Peyer's patch (tissue), 4 donors: ENCODE data around the gene PRDX3. TPM values are rescaled to one million over a fixed set of nuclear protein-coding genes. Genes with fewer than 3 reads are reported as not detected.
"Not testable (repeated sequence)": the region's sequence is repeated elsewhere in the genome, so short reads cannot be mapped to it uniquely, and the experiment has no call there.

Source experiments
- DNase-seq, 3 donors: peaks; one replicate each; pipeline ENCODE4 v3.0.0-alpha.2; 2017 to 2019
- H3K27ac ChIP-seq, 4 donors: fragments of 200-600 bp; sonication (generic); one replicate each; pipeline ENCODE4 v1.5.1; 2016 to 2019
- H3K27me3 ChIP-seq, 2 donors: fragments of 200-600 bp; sonication (generic); one replicate each; pipeline ENCODE4 v1.5.1; 2019
- H3K36me3 ChIP-seq, 3 donors: fragments of 200-600 bp; sonication (generic); one replicate each; pipeline ENCODE4 v1.5.1; 2016 to 2019
- H3K4me1 ChIP-seq, 4 donors: fragments of 200-600 bp; sonication (generic); one replicate each; pipeline ENCODE4 v1.5.1; 2016 to 2019
- H3K4me3 ChIP-seq, 4 donors: fragments of 200-600 bp; sonication (generic); 1 replicate in 3 of 4; 2 replicates in 1 of 4; pipeline ENCODE4 v1.5.1; 2016 to 2019; ENCODE audit warnings: mild to moderate bottlenecking in 1 of 4
- H3K9me3 ChIP-seq, 4 donors: fragments of 200-600 bp; sonication (generic); one replicate each; pipeline ENCODE4 v1.5.1; 2016 to 2019; ENCODE audit warnings: mild to moderate bottlenecking in 1 of 4
- POLR2A ChIP-seq, 2 donors: fragments of 450-650 bp; IDR thresholded peaks; one replicate each; pipeline ENCODE4 v1.5.1; 2017; ENCODE audit warnings: antibody characterized with exemption in 2 of 2, mild to moderate bottlenecking in 2 of 2, moderate library complexity in 2 of 2
- total RNA-seq, 4 donors: library from RNA; depleted of rRNA; stranded (reverse); fragments of >200 nt; gene quantifications; one replicate each; pipeline ENCODE4 v1.1.0, GENCODE V29; 2016
- TF ChIP-seq, protein P1 (sequence below), 6 experiments: fragments of 450-650 bp in 4 of 6; fragments of 200-600 bp in 2 of 6; sonication (generic) in 1 of 6; IDR thresholded peaks; one replicate each; pipeline ENCODE4 v1.5.1; 2017 to 2019; ENCODE audit warnings: antibody characterized with exemption in 6 of 6, mild to moderate bottlenecking in 3 of 6, moderate library complexity in 1 of 6

PRDX3 gene
- total RNA-seq, 4 donors from 2014 or later, result 76.2 to 138 (median 107) TPM

DNA sequence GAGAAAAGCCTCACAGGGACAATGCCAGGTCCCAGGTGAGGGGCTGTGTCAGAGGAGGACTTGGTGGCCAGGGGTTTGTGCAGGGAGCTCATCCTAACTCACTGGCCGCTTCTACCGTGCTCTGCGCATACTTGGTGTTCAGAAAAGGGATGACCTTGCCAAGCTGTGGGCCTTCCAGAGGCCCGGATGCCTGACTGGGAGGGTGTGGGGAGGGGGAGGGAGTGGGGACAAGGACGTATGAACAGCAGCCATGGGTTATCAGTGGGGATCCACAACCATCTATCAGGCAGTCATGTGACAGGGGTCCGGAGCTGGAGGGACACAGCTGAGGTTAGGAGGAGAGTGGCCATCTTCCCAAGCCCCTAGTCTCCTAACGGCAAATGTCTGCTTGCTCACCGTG is 19.3 kb downstream of the PRDX3 start:
- peaks cover 0 to 57% (median 0%) of the 10 kb centered on the region in 3 donors for H3K36me3 ChIP-seq

DNA sequence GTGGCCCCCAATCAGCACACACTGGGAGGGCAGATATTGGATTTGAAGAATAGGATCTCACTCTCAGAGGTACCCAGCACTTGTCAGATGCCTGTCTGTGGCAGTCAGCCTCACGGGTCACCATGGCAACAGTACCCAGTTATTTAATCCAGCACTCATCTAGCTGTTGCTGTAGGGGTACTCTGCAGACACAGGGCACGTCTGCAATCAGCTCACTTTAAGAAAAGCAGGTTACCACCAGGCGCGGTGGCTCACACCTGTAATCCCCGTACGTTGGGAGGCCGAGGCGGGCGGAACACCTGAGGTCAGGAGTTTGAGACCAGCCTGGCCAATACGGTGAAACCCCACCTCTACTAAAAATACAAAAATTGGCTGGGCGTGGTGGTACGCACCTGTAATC is 25.0 kb downstream of the PRDX3 start:
- Histone ChIP-seq H3K27me3 (no peaks in the 10 kb centered on the region), H3K4me1 (no peaks in the 10 kb centered on the region), H3K4me3 (no peak overlapping the region), H3K9me3 (no peaks in the 10 kb centered on the region), H3K27ac (no peak overlapping the region), H3K36me3 (peaks cover 0 to 91% (median 0%) of the 10 kb centered on the region in 3 donors)
- TF ChIP-seq, protein P1, sequence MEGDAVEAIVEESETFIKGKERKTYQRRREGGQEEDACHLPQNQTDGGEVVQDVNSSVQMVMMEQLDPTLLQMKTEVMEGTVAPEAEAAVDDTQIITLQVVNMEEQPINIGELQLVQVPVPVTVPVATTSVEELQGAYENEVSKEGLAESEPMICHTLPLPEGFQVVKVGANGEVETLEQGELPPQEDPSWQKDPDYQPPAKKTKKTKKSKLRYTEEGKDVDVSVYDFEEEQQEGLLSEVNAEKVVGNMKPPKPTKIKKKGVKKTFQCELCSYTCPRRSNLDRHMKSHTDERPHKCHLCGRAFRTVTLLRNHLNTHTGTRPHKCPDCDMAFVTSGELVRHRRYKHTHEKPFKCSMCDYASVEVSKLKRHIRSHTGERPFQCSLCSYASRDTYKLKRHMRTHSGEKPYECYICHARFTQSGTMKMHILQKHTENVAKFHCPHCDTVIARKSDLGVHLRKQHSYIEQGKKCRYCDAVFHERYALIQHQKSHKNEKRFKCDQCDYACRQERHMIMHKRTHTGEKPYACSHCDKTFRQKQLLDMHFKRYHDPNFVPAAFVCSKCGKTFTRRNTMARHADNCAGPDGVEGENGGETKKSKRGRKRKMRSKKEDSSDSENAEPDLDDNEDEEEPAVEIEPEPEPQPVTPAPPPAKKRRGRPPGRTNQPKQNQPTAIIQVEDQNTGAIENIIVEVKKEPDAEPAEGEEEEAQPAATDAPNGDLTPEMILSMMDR (IDR thresholded peaks at IDR 0.05), result no peak
- TF ChIP-seq POLR2A (IDR thresholded peaks at IDR 0.05), result no peak
- DNase-seq, result no peak

More for the DNA sequence above, 19.3 kb downstream of the PRDX3 start:
- no peak overlapping the region for H3K27ac ChIP-seq
- H3K4me3 ChIP-seq, result no peak overlapping the region
- H3K4me1 ChIP-seq, result no peaks in the 10 kb centered on the region
- no peaks in the 10 kb centered on the region for H3K9me3 ChIP-seq
- DNase-seq, result no peak
- no peaks in the 10 kb centered on the region for H3K27me3 ChIP-seq
- TF ChIP-seq POLR2A (IDR thresholded peaks at IDR 0.05), result no peak
- TF ChIP-seq, protein P1 (IDR thresholded peaks at IDR 0.05), result no peak

DNA sequence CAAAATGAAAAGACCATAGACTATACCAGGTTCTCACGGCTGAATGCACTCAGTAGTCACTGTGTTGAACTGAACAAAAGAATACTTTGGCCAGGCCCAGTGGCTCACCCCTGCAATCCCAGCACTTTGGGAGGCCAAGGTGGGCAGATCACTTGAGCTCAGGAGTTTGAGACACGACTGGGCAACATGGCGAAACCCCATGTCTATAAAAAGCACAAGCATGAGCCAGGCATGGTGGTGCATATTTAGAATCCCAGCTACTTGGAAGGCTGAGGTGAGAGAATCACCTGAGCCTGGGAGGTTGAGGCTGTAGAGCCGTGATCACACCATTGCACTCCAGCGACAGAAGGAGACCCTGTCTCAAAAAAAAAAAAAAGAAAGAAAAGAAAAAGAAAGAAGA is 25.6 kb downstream of the PRDX3 start:
- DNase-seq, result no peak
- Histone ChIP-seq H3K9me3 (no peaks in the 10 kb centered on the region), H3K36me3 (peaks cover 0 to 86% (median 0%) of the 10 kb centered on the region in 3 donors), H3K27ac (no peak overlapping the region), H3K4me1 (no peaks in the 10 kb centered on the region), H3K27me3 (no peaks in the 10 kb centered on the region), H3K4me3 (no peak overlapping the region)
- no peak for TF ChIP-seq POLR2A (IDR thresholded peaks at IDR 0.05)
- TF ChIP-seq, protein P1 (IDR thresholded peaks at IDR 0.05), result no peak

DNA sequence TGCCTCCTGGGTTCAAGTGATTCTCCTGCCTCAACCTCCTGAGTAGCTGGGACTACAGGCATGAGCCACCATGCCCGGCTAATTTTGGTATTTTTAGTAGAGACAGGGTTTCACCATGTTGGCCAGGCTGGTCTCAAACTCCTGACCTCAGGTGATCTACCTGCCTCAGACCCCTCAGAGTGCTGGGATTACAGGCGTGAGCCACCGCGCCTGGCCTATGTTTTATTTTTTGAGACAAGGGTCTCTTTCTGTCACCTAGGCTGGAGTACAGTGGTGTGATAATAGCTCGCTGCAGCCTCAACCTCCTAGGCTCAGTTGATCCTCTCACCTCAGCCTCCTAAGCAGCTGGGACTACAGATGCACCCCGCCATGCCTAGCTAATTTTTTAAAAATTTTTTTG is 27.0 kb downstream of the PRDX3 start:
- not testable (repeated sequence) for H3K27ac ChIP-seq, H3K4me3 ChIP-seq, DNase-seq, H3K9me3 ChIP-seq, H3K4me1 ChIP-seq, H3K27me3 ChIP-seq
- H3K36me3 ChIP-seq, result peaks cover 0 to 84% (median 0%) of the 10 kb centered on the region in 3 donors

DNA sequence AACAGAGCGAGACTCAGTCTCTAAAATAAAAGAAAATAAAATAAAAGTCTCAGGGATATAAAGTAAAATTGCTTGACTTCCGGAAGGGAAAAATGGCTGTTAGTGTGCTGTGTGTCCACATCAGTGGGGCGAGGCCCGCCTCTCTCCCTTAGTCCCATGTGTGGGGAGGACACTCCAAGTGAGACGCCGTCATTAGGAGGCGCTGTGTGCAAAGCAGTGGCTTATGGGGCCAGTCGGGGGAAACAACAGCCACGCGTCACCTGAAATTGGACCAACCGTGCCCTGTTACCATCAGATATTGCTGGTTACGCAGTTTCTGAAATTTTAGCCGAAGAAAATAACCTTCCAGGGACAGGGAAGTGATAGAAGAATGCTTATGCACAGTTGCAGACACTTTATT is 28.9 kb downstream of the PRDX3 start:
- no peaks in the 10 kb centered on the region for H3K9me3 ChIP-seq
- H3K27ac ChIP-seq, result no peak overlapping the region
- peaks cover 0 to 74% (median 0%) of the 10 kb centered on the region in 3 donors for H3K36me3 ChIP-seq
- no peaks in the 10 kb centered on the region for H3K4me1 ChIP-seq
- TF ChIP-seq, protein P1 (IDR thresholded peaks at IDR 0.05), result no peak
- TF ChIP-seq POLR2A (IDR thresholded peaks at IDR 0.05), result no peak
- H3K4me3 ChIP-seq, result no peak overlapping the region
- no peaks in the 10 kb centered on the region for H3K27me3 ChIP-seq
- DNase-seq, result no peak

DNA sequence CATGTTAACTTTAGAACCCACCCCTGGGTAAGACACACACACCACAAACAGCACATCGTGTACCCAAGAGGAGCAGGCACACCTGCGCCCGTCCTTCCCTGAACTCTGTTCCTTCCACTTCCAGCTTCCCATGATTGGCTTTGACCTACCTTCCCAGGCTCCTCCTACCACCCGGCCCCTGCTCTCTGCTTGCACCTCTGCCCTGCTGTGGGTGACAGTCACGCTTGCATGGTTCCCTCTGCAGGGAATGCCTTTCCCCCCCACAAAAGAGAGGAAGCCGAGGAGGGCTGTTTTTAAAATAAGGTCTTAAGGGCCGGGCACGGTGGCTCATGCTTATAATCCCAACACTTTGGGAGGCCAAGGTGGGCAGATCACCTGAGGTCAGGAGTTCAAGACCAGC is 29.5 kb downstream of the PRDX3 start:
- no peak for DNase-seq
- Histone ChIP-seq H3K27me3 (no peaks in the 10 kb centered on the region), H3K36me3 (peaks cover 0 to 68% (median 0%) of the 10 kb centered on the region in 3 donors), H3K4me3 (no peak overlapping the region), H3K27ac (no peak overlapping the region), H3K4me1 (no peaks in the 10 kb centered on the region), H3K9me3 (no peaks in the 10 kb centered on the region)
- TF ChIP-seq, protein P1 (IDR thresholded peaks at IDR 0.05), result no peak
- TF ChIP-seq POLR2A (IDR thresholded peaks at IDR 0.05), result no peak
